ENCODE data around the gene ATP5IF1. TPM values are rescaled to one million over a fixed set of nuclear protein-coding genes. Genes with fewer than 3 reads are reported as not detected.

The ATP5IF1 gene
- total and polyA plus RNA-seq, 9 of the 15 experiments (the other 6 are each of a cell fraction or from before 2014, with no cell fraction given), result 292 to 1,422 (median 388) TPM

- no peak for TF ChIP-seq GTF2A2 (tag; IDR thresholded peaks at IDR 0.05)
- TF ChIP-seq OTX1 (CRISPR knock-in tag; IDR thresholded peaks at IDR 0.05), result no peak
- peak; percentile 70; the same call in 1 of the 2 replicates for TF ChIP-seq MAFG (tag; conservative IDR thresholded peaks at IDR 0.05)
- 0 out of 2 replicates have a peak, but pooled peaks have one; percentile 24 for TF ChIP-seq ZBTB40 (IDR thresholded peaks at IDR 0.05)
- TF ChIP-seq ZBTB40 (CRISPR knock-in tag; IDR thresholded peaks at IDR 0.05), result no peak
- no peak for TF ChIP-seq PCBP2 (IDR thresholded peaks at IDR 0.05; ENCODE audit: low read depth, low read length, poor library complexity, severe bottlenecking)
- no peak for TF ChIP-seq HDAC3 (IDR thresholded peaks at IDR 0.05; ENCODE audit: borderline replicate concordance, partially characterized antibody)
- no peak for TF ChIP-seq NFIC (IDR thresholded peaks at IDR 0.05)
- no peak for TF ChIP-seq LCOR (CRISPR knock-in tag; IDR thresholded peaks at IDR 0.05)
- no peak for TF ChIP-seq RBFOX2 (IDR thresholded peaks at IDR 0.05; ENCODE audit: low read depth, low read length)
- TF ChIP-seq ZNF277 (CRISPR knock-in tag; IDR thresholded peaks at IDR 0.05; ENCODE audit: borderline replicate concordance), result no peak
- peak; percentile 56 for TF ChIP-seq TAF7 (tag; IDR thresholded peaks at IDR 0.05)
- no peak for TF ChIP-seq SRSF3 (IDR thresholded peaks at IDR 0.05; ENCODE audit: insufficient read depth, low read length)
- no peak for TF ChIP-seq ZBTB49 (CRISPR knock-in tag; IDR thresholded peaks at IDR 0.05; ENCODE audit: borderline replicate concordance)
These were observed 12.5 kb downstream of the ATP5IF1 start (continued) for GRCh38 chr1:28248273-28249012.

All from K562 (cell line).